GM19372 (cell line): ENCODE data around the gene SNRPF.

Experiments used
- ATAC-seq: cut with Tn5 transposase; IDR thresholded peaks from one replicate; pipeline ENCODE4 v1.9.1; 2021; ENCODE audit warnings: mild to moderate bottlenecking, low read depth, moderate library complexity; ENCODE audit not compliant: unreplicated experiment

The SNRPF gene

GRCh38 chr12:95857799-95858198 lies 953 bp upstream of the SNRPF start:
- no peak for ATAC-seq

- no peak for ATAC-seq
These were observed 628 bp downstream of the SNRPF start for GRCh38 chr12:95859344-95859816.

- no peak for ATAC-seq
These were observed 1.4 kb downstream of the SNRPF start for GRCh38 chr12:95859947-95860850.

GRCh38 chr12:95862038-95862437 lies 3.3 kb downstream of the SNRPF start:
- ATAC-seq = no peak

- no peak for ATAC-seq
These were observed 4.6 kb downstream of the SNRPF start for GRCh38 chr12:95863337-95863736.

- ATAC-seq = no peak
These were observed 12.1 kb downstream of the SNRPF start for GRCh38 chr12:95870897-95871296.

GRCh38 chr12:95874452-95874851 lies 15.7 kb downstream of the SNRPF start:
- no peak for ATAC-seq

- ATAC-seq = no peak
These were observed 18.9 kb downstream of the SNRPF start for GRCh38 chr12:95877622-95878021.

- ATAC-seq = no peak
These were observed 22.1 kb downstream of the SNRPF start for GRCh38 chr12:95880895-95881294.

GRCh38 chr12:95881331-95881955 lies 22.7 kb downstream of the SNRPF start:
- no peak for ATAC-seq

GRCh38 chr12:95882080-95882479 lies 23.3 kb downstream of the SNRPF start:
- no peak for ATAC-seq

GRCh38 chr12:95882873-95883272 lies 24.1 kb downstream of the SNRPF start:
- no peak for ATAC-seq

- ATAC-seq = no peak
These were observed 26.2 kb downstream of the SNRPF start for GRCh38 chr12:95884998-95885397.

- ATAC-seq = no peak
These were observed 28.6 kb downstream of the SNRPF start for GRCh38 chr12:95887311-95887710.

- ATAC-seq = no peak
These were observed 32.2 kb downstream of the SNRPF start for GRCh38 chr12:95890958-95891357.

- ATAC-seq = no peak
These were observed 38.1 kb downstream of the SNRPF start for GRCh38 chr12:95896846-95897245.

- ATAC-seq = no peak
These were observed 39.3 kb downstream of the SNRPF start for GRCh38 chr12:95898081-95898480.

- ATAC-seq = no peak
These were observed 49.8 kb downstream of the SNRPF start for GRCh38 chr12:95908573-95908972.

- no peak for ATAC-seq
These were observed 51.1 kb downstream of the SNRPF start for GRCh38 chr12:95909871-95910270.
